Activated CD4-positive, alpha-beta T cell treated with anti-CD3 and anti-CD28 coated beads for 4 hours (primary cell): ENCODE results near the gene SLC27A1.
A peak's percentile ranks its signal among the peaks of the same experiment; 100 is the strongest.
"Not testable (repeated sequence)": the region's sequence is repeated elsewhere in the genome, so short reads cannot be mapped to it uniquely, and the experiment has no call there.

ENCODE experiments used
- DNase-seq, 2 donors: peaks; one replicate each; pipeline ENCODE4 v3.0.0-alpha.2; 2020

The SLC27A1 gene

DNA sequence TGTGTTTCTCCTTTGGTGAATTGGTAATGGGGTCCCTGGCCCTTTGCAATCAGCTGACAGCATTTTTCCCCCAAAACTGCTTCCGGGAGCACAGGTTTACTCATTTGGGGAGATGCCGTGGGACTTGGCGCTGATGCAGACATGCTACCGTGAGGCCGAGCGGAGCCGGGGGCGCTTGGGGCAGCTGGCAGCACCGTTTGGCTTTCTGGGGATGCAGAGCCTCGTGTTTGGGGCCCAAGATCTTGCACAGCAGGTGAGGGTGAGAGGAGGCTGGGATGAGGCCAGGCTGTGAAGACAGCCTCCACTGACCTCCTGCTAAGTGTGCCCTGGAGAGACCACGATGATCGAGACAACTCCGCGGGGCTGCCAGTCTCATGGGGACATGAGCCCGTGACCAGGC, 71.7 kb downstream of the SLC27A1 start:
- DNase-seq = no peak

DNA sequence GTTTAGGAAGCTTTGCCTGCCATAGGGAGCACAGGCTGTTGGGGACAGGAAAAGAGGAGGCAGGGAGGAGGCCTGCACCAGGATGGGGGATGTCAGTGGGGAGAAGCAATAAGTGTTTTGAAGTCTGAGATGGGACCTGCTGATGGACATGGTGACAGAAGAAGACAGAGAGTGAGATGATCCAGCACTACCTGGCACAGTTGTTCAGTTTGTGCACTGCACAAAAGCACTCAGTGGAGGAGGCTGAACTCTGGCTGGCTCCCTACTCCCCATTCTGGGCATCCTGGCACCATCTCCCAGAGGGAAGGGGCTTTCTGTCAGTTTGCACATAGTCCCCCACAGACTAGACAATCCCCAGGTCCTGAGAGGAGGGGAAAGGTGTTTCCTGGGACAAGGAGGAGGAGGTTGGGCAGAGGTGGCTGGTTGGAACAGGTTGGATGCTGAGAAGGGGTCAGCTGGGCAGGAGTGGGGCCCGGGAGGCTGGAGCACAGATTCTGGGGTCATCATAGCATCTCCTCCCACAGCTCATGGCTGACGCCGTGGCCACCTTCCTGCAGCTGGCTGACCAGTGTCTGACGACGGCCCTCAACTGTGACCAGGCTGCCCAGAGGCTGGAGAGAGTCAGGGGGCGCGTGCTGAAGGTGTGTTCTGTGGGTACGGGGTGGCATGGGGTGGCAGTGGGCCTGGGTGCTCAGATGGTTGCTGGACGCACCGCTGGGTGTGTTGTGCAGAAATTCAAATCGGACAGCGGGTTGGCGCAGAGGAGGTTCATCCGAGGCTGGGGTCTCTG, 72.7 kb downstream of the SLC27A1 start:
- DNase-seq = no peak

DNA sequence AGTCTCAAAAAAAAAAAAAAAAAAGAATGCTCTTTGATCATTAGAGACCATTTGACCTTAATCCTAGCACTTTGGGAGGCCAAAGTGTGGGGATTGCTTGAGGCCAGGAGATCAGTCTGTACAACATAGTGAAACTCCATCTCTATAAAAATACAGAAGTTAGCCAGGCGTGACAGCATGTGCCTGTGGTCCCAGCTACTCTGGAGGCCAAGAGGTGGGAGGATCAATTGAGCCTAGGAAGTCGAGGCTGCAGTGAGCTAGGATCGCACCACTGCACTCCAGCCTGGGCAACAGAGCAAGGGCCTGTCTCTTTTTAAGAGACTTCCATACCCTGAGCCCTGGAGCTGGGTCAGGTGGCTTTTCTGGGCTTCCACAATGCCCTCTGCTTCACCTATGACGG, 73.7 kb downstream of the SLC27A1 start:
- DNase-seq = no peak

DNA sequence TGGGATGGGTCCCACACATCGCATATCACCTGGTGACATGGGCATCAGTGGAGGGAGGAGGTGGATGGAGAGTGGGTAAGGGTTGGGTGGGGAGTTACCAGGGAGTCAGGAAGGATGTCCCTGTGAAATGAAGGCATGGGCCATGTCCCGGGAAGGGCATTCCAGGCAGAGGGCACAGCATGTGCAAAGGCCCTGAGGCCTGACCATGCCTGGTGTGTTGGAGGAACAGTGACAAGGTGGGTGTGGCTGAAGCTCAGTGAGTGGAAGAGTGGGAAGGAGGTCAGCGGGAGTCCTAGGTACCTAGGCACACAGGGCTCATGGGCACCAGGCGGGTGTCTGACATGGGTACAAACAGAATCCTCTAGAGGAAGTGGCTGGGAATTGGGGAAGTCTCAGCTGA, 74.1 kb downstream of the SLC27A1 start:
- DNase-seq = no peak

DNA sequence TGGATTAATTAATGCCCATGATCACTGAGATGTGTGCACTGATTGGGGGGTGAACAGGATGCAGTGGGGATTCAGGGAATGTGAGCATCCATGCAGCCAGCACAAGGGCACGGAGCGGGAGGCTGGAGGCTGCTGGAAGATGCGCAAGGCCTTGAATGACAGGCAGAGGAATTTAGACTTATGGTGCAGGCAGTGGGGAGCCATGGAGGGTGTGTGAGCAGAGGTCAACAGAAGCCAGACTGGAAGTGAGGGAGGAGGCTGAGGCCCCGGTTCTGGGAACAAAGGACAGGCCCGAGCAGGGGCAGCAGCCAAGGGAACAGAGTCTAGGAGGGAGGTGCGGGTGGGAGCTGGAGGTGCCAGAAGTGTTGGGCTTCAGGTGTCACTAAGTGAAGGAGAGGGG, 77.8 kb downstream of the SLC27A1 start:
- no peak for DNase-seq

DNA sequence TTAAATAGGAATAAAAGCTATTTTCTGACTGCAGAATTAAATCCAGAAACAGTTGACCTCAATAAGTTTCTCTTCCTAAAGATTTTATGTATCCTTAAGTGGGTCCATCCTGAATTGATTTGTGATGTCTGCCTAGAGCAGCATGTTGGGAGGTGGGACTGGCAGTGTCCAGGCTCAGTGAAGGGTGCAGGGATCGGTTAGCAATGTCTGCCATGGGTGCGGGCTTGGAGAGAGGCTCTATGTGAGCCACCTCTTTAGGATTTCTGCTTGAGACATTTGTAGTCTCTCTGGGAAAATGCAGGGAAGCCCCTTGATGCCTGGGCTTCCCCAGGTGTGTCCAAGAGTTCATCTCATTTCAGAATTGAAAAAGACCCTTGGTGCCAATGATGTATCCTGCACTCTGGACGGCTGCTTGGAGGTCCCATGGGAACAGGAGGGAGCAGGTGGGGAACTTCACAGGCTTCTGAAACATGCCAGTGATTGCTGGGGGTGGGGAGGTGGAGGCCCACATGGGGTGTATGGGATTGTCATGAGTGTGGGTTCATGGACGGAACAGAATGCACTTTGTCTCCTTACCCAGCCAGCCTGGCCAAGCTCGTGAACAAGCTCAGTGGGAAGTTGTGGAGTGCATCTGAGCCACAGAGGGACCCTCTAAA, 78.9 kb downstream of the SLC27A1 start:
- DNase-seq = no peak

DNA sequence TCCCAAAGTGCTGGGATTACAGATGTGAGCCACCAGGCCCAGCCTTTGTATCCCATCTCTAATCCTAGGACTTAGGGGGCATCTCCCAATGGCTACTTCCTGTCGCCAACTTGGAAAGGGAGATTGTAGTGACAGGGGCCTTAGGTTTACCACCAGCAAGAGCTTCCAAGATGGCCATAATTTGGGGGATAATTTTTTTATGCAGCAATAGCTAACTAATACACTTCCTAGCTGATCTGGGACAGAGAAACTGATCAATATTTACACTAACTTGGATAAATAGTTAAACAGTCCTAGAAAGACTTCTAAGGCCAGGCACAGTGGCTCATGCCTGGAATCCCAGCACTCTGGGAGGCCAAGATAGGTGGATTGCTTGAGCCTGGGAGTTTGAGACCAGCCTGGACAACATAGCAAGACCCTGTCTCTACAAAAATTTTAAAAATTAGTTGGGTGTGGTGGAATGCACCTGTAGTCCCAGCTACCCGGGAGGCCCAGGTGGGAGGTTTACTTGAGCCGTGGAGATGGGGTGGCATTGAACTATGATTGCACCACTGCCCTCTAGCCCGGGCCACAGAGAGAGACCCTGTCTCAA, 79.8 kb downstream of the SLC27A1 start:
- no peak for DNase-seq

DNA sequence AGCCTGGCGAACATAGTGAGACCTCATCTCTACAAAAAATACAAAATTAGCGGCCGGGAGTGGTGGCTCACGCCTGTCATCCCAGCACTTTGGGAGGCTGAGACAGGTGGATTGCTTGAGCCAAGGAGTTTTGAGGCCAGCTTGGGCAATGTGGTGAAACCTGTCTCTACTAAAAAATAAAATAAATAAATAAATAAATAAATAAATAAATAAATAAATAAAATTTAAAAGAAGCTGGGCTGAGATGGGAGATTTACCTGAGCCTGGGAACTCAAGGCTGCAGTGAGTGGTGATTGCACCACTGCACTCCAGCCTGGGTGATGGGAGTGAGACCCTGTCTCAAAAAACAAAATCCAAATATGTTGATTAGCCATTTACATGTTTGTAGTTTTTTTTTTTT, 82.4 kb downstream of the SLC27A1 start:
- DNase-seq = not testable (repeated sequence)

DNA sequence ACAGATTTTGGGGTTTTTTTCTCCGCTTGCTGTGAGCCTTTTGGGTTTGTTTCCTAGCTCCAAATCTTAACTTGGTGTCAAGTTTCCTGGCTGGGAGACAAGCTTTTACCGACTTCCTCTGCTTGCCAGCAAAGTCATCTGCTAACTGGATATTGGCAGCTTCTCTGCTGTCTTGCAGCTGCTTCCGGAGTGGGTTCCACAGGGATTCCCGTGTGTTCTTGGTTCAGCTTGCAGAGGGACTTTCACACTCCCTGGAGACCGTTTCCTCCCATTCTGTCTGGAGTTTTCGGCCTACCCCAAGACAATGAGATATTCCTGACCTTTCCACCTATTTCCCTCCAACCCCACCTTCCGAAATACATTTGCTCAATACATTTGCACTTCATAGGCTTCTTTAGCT, 82.9 kb downstream of the SLC27A1 start:
- no peak for DNase-seq

DNA sequence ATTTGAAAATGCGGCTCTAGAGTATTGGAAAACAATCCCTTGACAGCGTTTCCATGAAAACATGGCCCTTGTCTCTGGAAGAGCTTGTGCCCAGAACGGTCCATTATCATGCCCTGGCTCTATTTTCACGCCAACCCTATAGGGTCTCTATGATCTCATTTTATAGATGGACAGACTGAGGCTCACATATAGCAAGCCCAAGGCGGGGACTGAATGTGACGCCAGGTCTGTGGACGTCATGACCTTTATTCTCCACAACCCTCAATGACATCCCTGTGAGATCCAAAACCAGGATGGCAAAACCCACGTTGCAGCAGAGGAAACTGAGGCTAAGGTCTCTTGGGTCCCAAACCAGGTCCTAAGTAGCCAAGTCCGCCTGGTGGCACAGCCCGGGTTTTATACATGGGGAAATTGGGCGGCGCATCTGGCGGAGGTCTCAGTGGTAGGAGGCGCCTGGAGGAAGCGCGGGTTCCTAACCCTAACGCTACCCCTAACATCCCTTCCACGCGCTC, 84.7 kb downstream of the SLC27A1 start:
- no peak for DNase-seq

DNA sequence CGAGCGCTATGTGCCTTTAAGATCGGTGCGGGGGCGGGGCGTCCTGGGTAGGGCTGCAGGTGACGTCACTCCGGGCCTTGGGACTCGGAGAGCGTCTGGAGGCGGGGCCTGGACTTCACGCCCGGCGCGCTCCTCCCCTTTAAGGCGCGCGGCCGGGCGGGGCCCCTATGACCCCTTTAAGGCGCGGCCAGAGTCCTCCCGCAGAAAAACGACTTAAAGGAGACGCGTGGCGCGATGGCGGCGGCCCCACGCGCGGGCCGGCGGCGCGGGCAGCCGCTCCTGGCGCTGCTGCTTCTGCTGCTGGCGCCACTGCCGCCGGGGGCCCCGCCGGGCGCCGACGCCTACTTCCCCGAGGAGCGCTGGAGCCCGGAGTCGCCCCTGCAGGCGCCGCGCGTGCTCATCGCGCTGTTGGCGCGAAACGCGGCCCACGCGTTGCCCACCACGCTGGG, 85.2 kb downstream of the SLC27A1 start, which contains the start of gene COLGALT1:
TSS of gene COLGALT1 (plus strand) at position 170 of the 449 bp plus-strand sequence. CDS start at position 235, 65 bp downstream.
- DNase-seq = peak; percentile 99 to 100
